ENCODE measurements around the gene CALCOCO2.

GRCh38 chr17:48910370-48910769 lies 79.5 kb downstream of the CALCOCO2 start:
- TF ChIP-seq CTCF (IDR thresholded peaks at IDR 0.05) (no peak), POLR2A (IDR thresholded peaks at IDR 0.05; ENCODE audit: low read depth) (no peak)
